SK-N-SH (cell line): ENCODE data around the gene PEX1.
"Not testable (repeated sequence)": the region's sequence is repeated elsewhere in the genome, so short reads cannot be mapped to it uniquely, and the experiment has no call there.

ENCODE experiments used
- CTCF ChIP-seq: fragments of 200-600 bp; sonication (generic); IDR thresholded peaks from 2 replicates; pipeline ENCODE4 v1.6.1; 2017; ENCODE audit warnings: antibody characterized with exemption, mild to moderate bottlenecking, moderate library complexity
- EP300 ChIP-seq, 2 experiments: IDR thresholded peaks; 2 replicates each; pipeline versions ENCODE4 v1.4.0 to v1.6.1; 2012; ENCODE audit warnings: borderline replicate concordance in 1 of 2, low read depth in 1 of 2, low read length in 1 of 2
- MEF2A ChIP-seq: IDR thresholded peaks from 2 replicates; pipeline ENCODE4 v1.4.0; 2012; ENCODE audit warnings: low read depth, borderline replicate concordance
- NRF1 ChIP-seq: IDR thresholded peaks from 2 replicates; pipeline ENCODE4 v1.6.1; 2012; ENCODE audit warnings: low read depth, mild to moderate bottlenecking, low read length
- POLR2AphosphoS5 ChIP-seq: IDR thresholded peaks from 2 replicates; pipeline ENCODE4 v1.6.1; 2012; ENCODE audit warnings: low read depth, low read length
- REST ChIP-seq: IDR thresholded peaks from 2 replicates; pipeline ENCODE4 v1.6.1; 2012; ENCODE audit warnings: mild to moderate bottlenecking, low read depth, low read length, moderate library complexity
- SIN3A ChIP-seq: IDR thresholded peaks from 2 replicates; pipeline ENCODE4 v1.6.1; 2012; ENCODE audit warnings: low read depth, mild to moderate bottlenecking, low read length, moderate library complexity, borderline replicate concordance
- SMC3 ChIP-seq: IDR thresholded peaks from 2 replicates; pipeline ENCODE4 v1.6.1; 2012; ENCODE audit warnings: low read depth, low read length, improper control_type of control experiment
- USF1 ChIP-seq: IDR thresholded peaks from 2 replicates; pipeline ENCODE4 v1.4.0; 2012; ENCODE audit warnings: low read depth, borderline replicate concordance
- ZBTB33 ChIP-seq: IDR thresholded peaks from 2 replicates; pipeline ENCODE4 v1.4.0; 2012; ENCODE audit warnings: low read depth, borderline replicate concordance

GRCh38 chr7:92473989-92474388, 54.3 kb downstream of the PEX1 start:
- not testable (repeated sequence) for TF ChIP-seq POLR2AphosphoS5; USF1; SMC3; CTCF; REST; MEF2A; NRF1; EP300 (IDR thresholded peaks at IDR 0.05; ENCODE audit: borderline replicate concordance in 1 of 2, low read depth in 1 of 2, low read length in 1 of 2); SIN3A; ZBTB33
